HG03064 (cell line): ENCODE measurements around the gene RPA1.
"Not testable (repeated sequence)": the region's sequence is repeated elsewhere in the genome, so short reads cannot be mapped to it uniquely, and the experiment has no call there.

ENCODE experiments used
- ATAC-seq: cut with Tn5 transposase; IDR thresholded peaks from one replicate; pipeline ENCODE4 v1.9.1; 2021; ENCODE audit warnings: low read depth; ENCODE audit not compliant: unreplicated experiment

Gene RPA1

GRCh38 chr17:1810450-1811103 lies 19.2 kb upstream of the RPA1 start:
- ATAC-seq = no peak

- no peak for ATAC-seq
These were observed 16.7 kb upstream of the RPA1 start for GRCh38 chr17:1813088-1813487.

- no peak for ATAC-seq
These were observed 9.1 kb upstream of the RPA1 start for GRCh38 chr17:1820528-1821252.

GRCh38 chr17:1829216-1829591 lies 601 bp upstream of the RPA1 start:
- no peak for ATAC-seq

- no peak for ATAC-seq
These were observed 483 bp downstream of the RPA1 start for GRCh38 chr17:1830288-1830687.

GRCh38 chr17:1834380-1835149 lies 4.8 kb downstream of the RPA1 start:
- ATAC-seq = peak; percentile 48

- no peak for ATAC-seq
These were observed 9.7 kb downstream of the RPA1 start for GRCh38 chr17:1839516-1839915.

GRCh38 chr17:1843947-1844346 lies 14.1 kb downstream of the RPA1 start:
- ATAC-seq = no peak

- no peak for ATAC-seq
These were observed 17.4 kb downstream of the RPA1 start for GRCh38 chr17:1847191-1847590.

GRCh38 chr17:1852327-1852726 lies 22.5 kb downstream of the RPA1 start:
- ATAC-seq = no peak

GRCh38 chr17:1853698-1854097 lies 23.9 kb downstream of the RPA1 start:
- ATAC-seq = no peak

- ATAC-seq = not testable (repeated sequence)
These were observed 26.7 kb downstream of the RPA1 start for GRCh38 chr17:1856462-1856861.

- no peak for ATAC-seq
These were observed 31.2 kb downstream of the RPA1 start for GRCh38 chr17:1860978-1861377.

- ATAC-seq = no peak
These were observed 31.7 kb downstream of the RPA1 start for GRCh38 chr17:1861391-1862010.

- no peak for ATAC-seq
These were observed 35.6 kb downstream of the RPA1 start for GRCh38 chr17:1865252-1866037.

GRCh38 chr17:1867307-1867706 lies 37.5 kb downstream of the RPA1 start:
- no peak for ATAC-seq

- no peak for ATAC-seq
These were observed 38.3 kb downstream of the RPA1 start for GRCh38 chr17:1868090-1868489.

- ATAC-seq = no peak
These were observed 40.8 kb downstream of the RPA1 start for GRCh38 chr17:1870592-1870991.

- no peak for ATAC-seq
These were observed 42.0 kb downstream of the RPA1 start for GRCh38 chr17:1871756-1872155.

GRCh38 chr17:1872254-1872653 lies 42.4 kb downstream of the RPA1 start:
- no peak for ATAC-seq
